ENCODE data around the gene MTOR.

DNA sequence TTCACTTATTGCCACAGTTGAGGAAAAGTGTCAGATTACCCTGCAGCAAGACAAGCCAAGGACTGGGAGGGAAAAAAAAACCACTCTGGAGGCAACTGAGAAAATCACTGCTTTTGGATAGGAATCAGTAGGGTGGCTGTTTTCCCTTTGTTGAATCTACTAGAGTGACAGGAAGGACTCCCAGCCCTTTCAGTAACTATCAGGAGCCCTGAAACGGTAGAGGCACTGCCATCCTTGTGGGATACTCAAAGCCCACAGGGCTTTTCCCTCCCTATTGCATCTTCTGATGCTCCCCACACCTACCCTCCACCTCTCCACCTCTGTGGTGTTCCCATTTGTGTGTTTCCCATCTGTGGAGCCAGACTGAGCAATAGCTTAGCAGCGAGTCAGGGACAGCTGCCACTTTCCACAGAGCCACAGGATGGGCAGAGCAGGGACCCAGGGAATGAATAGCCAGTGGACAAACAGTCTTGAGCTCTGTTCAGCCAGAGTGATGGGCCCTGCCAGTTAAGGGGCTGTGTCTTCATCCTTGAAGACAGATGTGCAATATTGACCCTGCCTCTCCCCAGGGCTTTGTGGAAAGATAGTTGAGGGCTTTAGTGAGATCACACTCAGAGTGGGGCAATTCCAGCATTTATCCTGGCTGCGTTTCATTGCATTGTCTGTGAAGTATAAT, 24.5 kb upstream of the MTOR start:
- TF ChIP-seq, protein P1, sequence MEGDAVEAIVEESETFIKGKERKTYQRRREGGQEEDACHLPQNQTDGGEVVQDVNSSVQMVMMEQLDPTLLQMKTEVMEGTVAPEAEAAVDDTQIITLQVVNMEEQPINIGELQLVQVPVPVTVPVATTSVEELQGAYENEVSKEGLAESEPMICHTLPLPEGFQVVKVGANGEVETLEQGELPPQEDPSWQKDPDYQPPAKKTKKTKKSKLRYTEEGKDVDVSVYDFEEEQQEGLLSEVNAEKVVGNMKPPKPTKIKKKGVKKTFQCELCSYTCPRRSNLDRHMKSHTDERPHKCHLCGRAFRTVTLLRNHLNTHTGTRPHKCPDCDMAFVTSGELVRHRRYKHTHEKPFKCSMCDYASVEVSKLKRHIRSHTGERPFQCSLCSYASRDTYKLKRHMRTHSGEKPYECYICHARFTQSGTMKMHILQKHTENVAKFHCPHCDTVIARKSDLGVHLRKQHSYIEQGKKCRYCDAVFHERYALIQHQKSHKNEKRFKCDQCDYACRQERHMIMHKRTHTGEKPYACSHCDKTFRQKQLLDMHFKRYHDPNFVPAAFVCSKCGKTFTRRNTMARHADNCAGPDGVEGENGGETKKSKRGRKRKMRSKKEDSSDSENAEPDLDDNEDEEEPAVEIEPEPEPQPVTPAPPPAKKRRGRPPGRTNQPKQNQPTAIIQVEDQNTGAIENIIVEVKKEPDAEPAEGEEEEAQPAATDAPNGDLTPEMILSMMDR (conservative IDR thresholded peaks at IDR 0.05 in 1 of 2, IDR thresholded peaks at IDR 0.05 in 1 of 2; ENCODE audit: extremely low read depth in 1 of 2, insufficient read depth in 1 of 2, low read depth in 1 of 2, low read length in 2 of 2), result no peak
- no peak for TF ChIP-seq EZH2 (IDR thresholded peaks at IDR 0.05; ENCODE audit: borderline replicate concordance, low read length)

Measured in mammary epithelial cell (primary cell).